Breast epithelium (tissue), 3 donors: ENCODE results near the gene CADM1.

Experiments used
- POLR2A ChIP-seq: fragments of 450-650 bp; IDR thresholded peaks from one replicate; pipeline ENCODE4 v1.6.1; 2016; ENCODE audit warnings: antibody characterized with exemption, mild to moderate bottlenecking, moderate library complexity
- POLR2AphosphoS5 ChIP-seq, 3 donors: sonication (generic); formaldehyde crosslinking; IDR thresholded peaks; one replicate each; pipeline ENCODE4 v1.6.1; 2017; ENCODE audit warnings: antibody characterized with exemption in 3 of 3
- TF ChIP-seq, protein P1 (sequence below), 3 donors: fragments of 450-650 bp; IDR thresholded peaks; one replicate each; pipeline ENCODE4 v1.5.1; 2016 to 2017; ENCODE audit warnings: antibody characterized with exemption in 3 of 3, mild to moderate bottlenecking in 3 of 3, moderate library complexity in 3 of 3

DNA sequence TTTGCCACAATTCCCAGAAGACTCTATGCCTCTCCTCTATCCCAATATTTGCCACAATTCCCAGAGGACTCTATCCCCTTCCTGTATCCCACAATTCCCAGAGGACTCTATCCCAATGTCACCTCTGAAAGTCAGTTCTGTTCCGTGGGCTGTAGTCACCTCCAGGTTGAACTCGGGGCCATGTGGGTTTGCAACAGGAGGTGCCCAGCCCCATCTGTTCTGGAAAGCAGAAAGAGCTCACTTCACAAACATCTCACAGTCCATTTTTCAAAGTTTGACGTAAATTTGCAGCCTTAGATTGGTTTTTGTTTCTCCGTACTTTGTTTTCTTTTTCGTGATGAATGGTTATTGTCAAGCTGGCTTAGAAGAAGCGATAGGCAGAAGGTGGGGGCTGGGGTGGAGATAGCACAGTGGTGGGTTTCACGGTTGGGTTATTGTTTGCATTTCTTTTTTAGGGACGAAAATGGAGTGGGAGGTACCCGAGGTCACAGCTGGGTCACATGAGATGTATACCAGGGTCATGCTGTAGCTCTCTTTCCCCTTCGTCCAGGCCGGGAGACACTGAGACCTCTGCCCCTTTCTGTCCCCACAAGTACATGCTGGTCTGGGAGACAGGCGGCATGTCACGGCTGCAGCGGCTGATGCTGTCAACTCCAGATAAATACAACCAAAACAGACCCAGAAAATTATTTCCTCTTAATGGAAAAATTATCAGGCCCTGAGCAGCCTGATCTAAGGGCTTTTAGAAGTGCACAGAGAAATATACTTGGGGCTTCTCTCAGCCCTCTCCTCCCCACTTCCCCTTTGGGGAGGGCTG is 374.5 kb downstream of the CADM1 start:
- TF ChIP-seq, protein P1, sequence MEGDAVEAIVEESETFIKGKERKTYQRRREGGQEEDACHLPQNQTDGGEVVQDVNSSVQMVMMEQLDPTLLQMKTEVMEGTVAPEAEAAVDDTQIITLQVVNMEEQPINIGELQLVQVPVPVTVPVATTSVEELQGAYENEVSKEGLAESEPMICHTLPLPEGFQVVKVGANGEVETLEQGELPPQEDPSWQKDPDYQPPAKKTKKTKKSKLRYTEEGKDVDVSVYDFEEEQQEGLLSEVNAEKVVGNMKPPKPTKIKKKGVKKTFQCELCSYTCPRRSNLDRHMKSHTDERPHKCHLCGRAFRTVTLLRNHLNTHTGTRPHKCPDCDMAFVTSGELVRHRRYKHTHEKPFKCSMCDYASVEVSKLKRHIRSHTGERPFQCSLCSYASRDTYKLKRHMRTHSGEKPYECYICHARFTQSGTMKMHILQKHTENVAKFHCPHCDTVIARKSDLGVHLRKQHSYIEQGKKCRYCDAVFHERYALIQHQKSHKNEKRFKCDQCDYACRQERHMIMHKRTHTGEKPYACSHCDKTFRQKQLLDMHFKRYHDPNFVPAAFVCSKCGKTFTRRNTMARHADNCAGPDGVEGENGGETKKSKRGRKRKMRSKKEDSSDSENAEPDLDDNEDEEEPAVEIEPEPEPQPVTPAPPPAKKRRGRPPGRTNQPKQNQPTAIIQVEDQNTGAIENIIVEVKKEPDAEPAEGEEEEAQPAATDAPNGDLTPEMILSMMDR (IDR thresholded peaks at IDR 0.05): no peak
- TF ChIP-seq POLR2A (no peak), POLR2AphosphoS5 (IDR thresholded peaks at IDR 0.05) (no peak)
